Panc1 (cell line): ENCODE results near the gene TP53RK. TPM values are rescaled to one million over a fixed set of nuclear protein-coding genes. Genes with fewer than 3 reads are reported as not detected.

Source experiments
- ATAC-seq: fragments of 200-7000 bp; cut with Tn5 transposase; 2 replicates; pipeline ENCODE4 v1.9.1; 2020; ENCODE audit warnings: mild to moderate bottlenecking, moderate library complexity
- BruUV-seq: library from RNA; stranded (reverse); fragments of 400-500 nt; replicated peaks from 2 replicates; lab custom pipeline; 2021; lab: Mats Ljungman, UMichigan
- CTCF ChIA-PET: fragments of 300-600 bp; sonication (Branson Sonifier 250); formaldehyde crosslinking; loops from one replicate; lab custom pipeline; 2022; ENCODE audit warnings: antibody characterized with exemption; lab: Charles Lee
- POLR2A ChIA-PET: fragments of 300-600 bp; sonication (Branson Sonifier 250); formaldehyde crosslinking; loops from one replicate; lab custom pipeline; 2022; ENCODE audit warnings: antibody characterized with exemption; lab: Charles Lee
- DNase-seq: peaks from one replicate; pipeline ENCODE4 v3.0.0-alpha.2; 2010; ENCODE audit warnings: low read depth, low spot score
- H3K27ac ChIP-seq: 2 replicates; pipeline ENCODE4 v1.5.1; 2011; ENCODE audit warnings: mild to moderate bottlenecking, low read length, inconsistent platforms
- H3K27me3 ChIP-seq: fragments of 200-500 bp; sonication (Bioruptor generic); 2 replicates; pipeline ENCODE4 v1.6.0; 2014; ENCODE audit warnings: low read length, inconsistent platforms; ENCODE audit not compliant: control insufficient read depth, insufficient read depth
- H3K36me3 ChIP-seq: fragments of 200-500 bp; sonication (Bioruptor generic); 2 replicates; pipeline ENCODE4 v1.5.1; 2014; ENCODE audit warnings: inconsistent platforms, mild to moderate bottlenecking, low read length, moderate library complexity; ENCODE audit not compliant: control insufficient read depth, insufficient read depth
- H3K4me1 ChIP-seq: 2 replicates; pipeline ENCODE4 v1.5.1; 2011; ENCODE audit warnings: inconsistent platforms, mild to moderate bottlenecking, low read length, moderate library complexity; ENCODE audit not compliant: control insufficient read depth, insufficient read depth
- H3K4me3 ChIP-seq, 2 experiments: 2 replicates each; pipeline ENCODE4 v1.5.1; 2011 to 2012; ENCODE audit warnings: low read depth in 2 of 2, low read length in 2 of 2, mild to moderate bottlenecking in 2 of 2, inconsistent platforms in 1 of 2, moderate library complexity in 1 of 2
- H3K9me3 ChIP-seq: fragments of 200-500 bp; sonication (Bioruptor generic); 2 replicates; pipeline ENCODE4 v1.5.1; 2014; ENCODE audit warnings: low read depth, mild to moderate bottlenecking, inconsistent platforms, low read length, moderate library complexity; ENCODE audit not compliant: control insufficient read depth, insufficient read depth
- POLR2AphosphoS5 ChIP-seq: IDR thresholded peaks from 2 replicates; pipeline ENCODE4 v1.6.1; 2012; ENCODE audit warnings: mild to moderate bottlenecking, low read depth, low read length, moderate library complexity
- SIN3A ChIP-seq: IDR thresholded peaks from 2 replicates; pipeline ENCODE4 v1.6.1; 2012; ENCODE audit warnings: low read depth, mild to moderate bottlenecking, low read length, moderate library complexity, borderline replicate concordance; ENCODE audit not compliant: insufficient read depth
- in situ Hi-C: cut with HindIII; loops from 2 replicates; pipeline ENCODE4 v1.10.0; 2016; ENCODE audit warnings: low sequenced_read_pairs, low pct_unique_long_range_greater_than_20kb
- intact Hi-C: fragments of 100-400 bp; cut with micrococcal nuclease; formaldehyde crosslinking; loops from one replicate; pipeline ENCODE4 v1.10.0; 2022; ENCODE audit not compliant: unreplicated experiment
- total RNA-seq: library from RNA; stranded (reverse); gene quantifications from one replicate; pipeline ENCODE4 v1.2.1, GENCODE V29; 2021; ENCODE audit not compliant: unreplicated experiment
- TF ChIP-seq, protein P1 (sequence below), 2 experiments: IDR thresholded peaks; 2 replicates each; pipeline ENCODE4 v1.6.1; 2011 to 2012; ENCODE audit warnings: low read depth in 2 of 2, control low read depth in 1 of 2, low read length in 1 of 2, mild to moderate bottlenecking in 1 of 2, moderate library complexity in 1 of 2; ENCODE audit not compliant: insufficient read depth in 1 of 2
- TF ChIP-seq, protein P2 (sequence below): fragments of 450-650 bp; IDR thresholded peaks from 2 replicates; pipeline ENCODE4 v1.5.1; 2017; ENCODE audit warnings: mild to moderate bottlenecking

The TP53RK gene
- total RNA-seq, 1 experiment from 2014 or later = 13.7 TPM

DNA sequence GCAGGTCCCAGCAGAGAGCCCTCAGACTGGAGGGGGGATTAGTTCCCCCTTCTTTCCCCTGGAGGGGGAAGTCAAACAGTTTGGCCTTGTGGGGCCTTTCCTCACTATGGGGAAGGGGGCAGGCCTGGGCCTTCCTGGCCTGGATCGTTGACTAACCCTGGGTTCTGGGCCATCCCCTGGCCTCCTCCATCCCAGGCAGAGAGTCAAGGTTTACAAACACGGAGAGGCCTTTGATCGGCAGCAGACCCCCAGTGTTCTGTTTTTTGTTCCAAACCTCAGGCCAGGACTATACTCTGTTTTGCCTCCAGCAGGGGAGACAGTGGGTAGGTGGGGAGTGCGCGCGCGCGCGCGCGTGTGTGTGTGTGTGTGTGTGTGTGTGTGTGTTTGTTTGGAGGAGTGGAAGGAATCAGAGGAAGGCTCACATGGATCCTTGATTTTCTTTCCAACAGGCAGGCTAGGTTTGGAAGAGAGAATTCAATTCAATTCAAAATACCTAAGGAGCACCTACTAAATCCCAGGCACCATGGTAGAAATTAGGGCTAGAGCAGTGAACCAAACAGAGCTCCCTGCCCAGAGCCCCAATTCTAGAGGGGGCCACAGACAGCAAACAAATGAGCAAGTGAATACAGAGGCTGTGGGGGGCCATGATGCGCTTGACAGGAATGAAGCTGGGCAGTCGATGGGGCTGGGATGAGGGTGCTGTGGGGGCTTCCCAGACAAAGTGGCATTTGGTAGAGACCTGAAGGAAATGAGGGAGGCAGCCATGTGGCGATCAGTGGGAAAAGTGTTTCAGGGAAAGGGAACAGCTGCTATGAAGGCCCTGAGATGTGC lies 14.8 kb downstream of the TP53RK start:
- Histone ChIP-seq H3K36me3 (no peaks in the 10 kb centered on the region), H3K27ac (no peak overlapping the region), H3K4me1 (no peaks in the 10 kb centered on the region), H3K27me3 (no peaks in the 10 kb centered on the region), H3K9me3 (peaks cover 3% of the 10 kb centered on the region; the same call in 1 of the 2 replicates), H3K4me3 (no peak overlapping the region)
- DNase-seq (no peak), ATAC-seq (no peak)
- no peak for TF ChIP-seq POLR2AphosphoS5
- CTCF ChIA-PET = interaction anchor here (0.6 kb wide), 1 partner anchor 9 kb away, joined by 3 read pairs; no protein-coding TSS in a partner anchor
- in situ Hi-C loops (no loop called here), intact Hi-C loops (no loop called here)
- POLR2A ChIA-PET = no interaction called here
- BruUV-seq = no TSS peak

DNA sequence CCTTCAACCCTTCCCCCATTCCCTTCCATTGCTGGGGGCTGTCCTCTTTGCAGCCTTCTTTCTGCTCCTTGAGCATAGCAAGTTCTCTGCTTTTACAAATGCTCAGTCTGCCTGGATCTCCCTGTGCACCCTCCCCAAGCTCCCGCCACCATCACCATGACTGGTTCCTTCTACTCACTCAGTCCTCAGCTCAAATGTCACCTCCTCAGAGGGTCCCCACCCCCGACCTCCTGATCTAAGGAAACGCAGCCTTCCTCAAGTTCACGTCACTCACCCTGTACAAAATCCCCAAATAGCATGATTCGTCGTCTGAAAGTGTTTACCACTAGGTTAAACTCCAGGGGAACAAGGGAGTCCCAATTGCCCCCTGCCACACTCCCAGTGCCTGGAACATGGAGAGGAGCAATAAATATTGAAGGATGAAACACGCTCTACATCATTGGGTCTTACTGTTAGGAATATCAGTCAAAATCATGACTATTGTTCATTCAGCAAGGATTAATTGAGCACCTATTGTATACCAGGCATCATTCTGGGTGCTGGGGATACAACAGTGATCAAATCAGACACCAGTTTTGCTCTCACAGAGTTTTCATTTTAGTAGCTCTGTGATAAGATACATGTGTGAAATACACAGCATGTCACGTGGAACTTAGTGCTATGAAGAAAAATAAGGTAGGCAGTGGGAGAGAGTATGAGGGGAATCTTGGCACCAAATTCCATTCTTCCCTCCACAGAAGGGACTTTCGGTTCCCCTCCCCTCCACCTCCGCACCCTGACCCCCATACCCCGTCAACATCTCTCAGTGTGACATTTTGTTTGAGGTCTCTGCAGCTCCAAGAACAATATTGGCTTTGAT lies 15.6 kb downstream of the TP53RK start:
- ChIA-PET POLR2A (no interaction called here), CTCF (interaction anchor here (0.6 kb wide), 1 partner anchor 10 kb away, joined by 3 read pairs; no protein-coding TSS in a partner anchor)
- H3K4me1 ChIP-seq = no peaks in the 10 kb centered on the region
- H3K27ac ChIP-seq = no peak overlapping the region
- no peak overlapping the region for H3K4me3 ChIP-seq
- TF ChIP-seq, protein P1, sequence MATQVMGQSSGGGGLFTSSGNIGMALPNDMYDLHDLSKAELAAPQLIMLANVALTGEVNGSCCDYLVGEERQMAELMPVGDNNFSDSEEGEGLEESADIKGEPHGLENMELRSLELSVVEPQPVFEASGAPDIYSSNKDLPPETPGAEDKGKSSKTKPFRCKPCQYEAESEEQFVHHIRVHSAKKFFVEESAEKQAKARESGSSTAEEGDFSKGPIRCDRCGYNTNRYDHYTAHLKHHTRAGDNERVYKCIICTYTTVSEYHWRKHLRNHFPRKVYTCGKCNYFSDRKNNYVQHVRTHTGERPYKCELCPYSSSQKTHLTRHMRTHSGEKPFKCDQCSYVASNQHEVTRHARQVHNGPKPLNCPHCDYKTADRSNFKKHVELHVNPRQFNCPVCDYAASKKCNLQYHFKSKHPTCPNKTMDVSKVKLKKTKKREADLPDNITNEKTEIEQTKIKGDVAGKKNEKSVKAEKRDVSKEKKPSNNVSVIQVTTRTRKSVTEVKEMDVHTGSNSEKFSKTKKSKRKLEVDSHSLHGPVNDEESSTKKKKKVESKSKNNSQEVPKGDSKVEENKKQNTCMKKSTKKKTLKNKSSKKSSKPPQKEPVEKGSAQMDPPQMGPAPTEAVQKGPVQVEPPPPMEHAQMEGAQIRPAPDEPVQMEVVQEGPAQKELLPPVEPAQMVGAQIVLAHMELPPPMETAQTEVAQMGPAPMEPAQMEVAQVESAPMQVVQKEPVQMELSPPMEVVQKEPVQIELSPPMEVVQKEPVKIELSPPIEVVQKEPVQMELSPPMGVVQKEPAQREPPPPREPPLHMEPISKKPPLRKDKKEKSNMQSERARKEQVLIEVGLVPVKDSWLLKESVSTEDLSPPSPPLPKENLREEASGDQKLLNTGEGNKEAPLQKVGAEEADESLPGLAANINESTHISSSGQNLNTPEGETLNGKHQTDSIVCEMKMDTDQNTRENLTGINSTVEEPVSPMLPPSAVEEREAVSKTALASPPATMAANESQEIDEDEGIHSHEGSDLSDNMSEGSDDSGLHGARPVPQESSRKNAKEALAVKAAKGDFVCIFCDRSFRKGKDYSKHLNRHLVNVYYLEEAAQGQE (IDR thresholded peaks at IDR 0.05; ENCODE audit: insufficient read depth in 1 of 2, low read depth in 2 of 2, low read length in 1 of 2) = no peak
- no peak for TF ChIP-seq POLR2AphosphoS5
- TF ChIP-seq, protein P2, sequence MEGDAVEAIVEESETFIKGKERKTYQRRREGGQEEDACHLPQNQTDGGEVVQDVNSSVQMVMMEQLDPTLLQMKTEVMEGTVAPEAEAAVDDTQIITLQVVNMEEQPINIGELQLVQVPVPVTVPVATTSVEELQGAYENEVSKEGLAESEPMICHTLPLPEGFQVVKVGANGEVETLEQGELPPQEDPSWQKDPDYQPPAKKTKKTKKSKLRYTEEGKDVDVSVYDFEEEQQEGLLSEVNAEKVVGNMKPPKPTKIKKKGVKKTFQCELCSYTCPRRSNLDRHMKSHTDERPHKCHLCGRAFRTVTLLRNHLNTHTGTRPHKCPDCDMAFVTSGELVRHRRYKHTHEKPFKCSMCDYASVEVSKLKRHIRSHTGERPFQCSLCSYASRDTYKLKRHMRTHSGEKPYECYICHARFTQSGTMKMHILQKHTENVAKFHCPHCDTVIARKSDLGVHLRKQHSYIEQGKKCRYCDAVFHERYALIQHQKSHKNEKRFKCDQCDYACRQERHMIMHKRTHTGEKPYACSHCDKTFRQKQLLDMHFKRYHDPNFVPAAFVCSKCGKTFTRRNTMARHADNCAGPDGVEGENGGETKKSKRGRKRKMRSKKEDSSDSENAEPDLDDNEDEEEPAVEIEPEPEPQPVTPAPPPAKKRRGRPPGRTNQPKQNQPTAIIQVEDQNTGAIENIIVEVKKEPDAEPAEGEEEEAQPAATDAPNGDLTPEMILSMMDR = no peak
- TF ChIP-seq SIN3A = no peak
- intact Hi-C loops = no loop called here
- peaks cover 3% of the 10 kb centered on the region; the same call in 1 of the 2 replicates for H3K9me3 ChIP-seq
- DNase-seq = no peak
- in situ Hi-C loops = no loop called here
- BruUV-seq = no TSS peak
- H3K27me3 ChIP-seq = no peaks in the 10 kb centered on the region
- no peak for ATAC-seq
- no peaks in the 10 kb centered on the region for H3K36me3 ChIP-seq
